Calu3 (cell line): ENCODE measurements around the gene LMLN. TPM values are rescaled to one million over a fixed set of nuclear protein-coding genes. Genes with fewer than 3 reads are reported as not detected.
"Not testable (repeated sequence)": the region's sequence is repeated elsewhere in the genome, so short reads cannot be mapped to it uniquely, and the experiment has no call there.

ENCODE experiments used
- Bru-seq: library from RNA; stranded (reverse); fragments of 400-500 nt; gene quantifications from one replicate; lab custom pipeline; 2021; lab: Mats Ljungman, UMichigan
- BruChase-seq, 2 experiments: library from RNA; stranded (reverse); fragments of 400-500 nt; gene quantifications; one replicate each; lab custom pipeline; 2021; lab: Mats Ljungman, UMichigan
- BruUV-seq: library from RNA; stranded (reverse); fragments of 400-500 nt; replicated peaks from 2 replicates; lab custom pipeline; 2021; lab: Mats Ljungman, UMichigan
- CTCF ChIA-PET: fragments of 300-600 bp; sonication (Branson Sonifier 250); formaldehyde crosslinking; loops from one replicate; lab custom pipeline; 2022; ENCODE audit warnings: antibody characterized with exemption; lab: Charles Lee
- DNase-seq: peaks from one replicate; pipeline ENCODE4 v3.0.0; 2022
- H3K27ac Mint-ChIP-seq: one replicate; pipeline ENCODE4 v1.8.0; 2022; ENCODE audit warnings: mixed read lengths; ENCODE audit not compliant: unreplicated experiment
- H3K27me3 Mint-ChIP-seq: one replicate; pipeline ENCODE4 v1.8.0; 2022; ENCODE audit warnings: mixed read lengths; ENCODE audit not compliant: unreplicated experiment
- H3K36me3 Mint-ChIP-seq: one replicate; pipeline ENCODE4 v1.8.0; 2022; ENCODE audit warnings: mild to moderate bottlenecking, moderate library complexity, mixed read lengths; ENCODE audit not compliant: insufficient read depth, unreplicated experiment
- H3K4me1 Mint-ChIP-seq: one replicate; pipeline ENCODE4 v1.8.0; 2022; ENCODE audit warnings: mild to moderate bottlenecking, low read depth, mixed read lengths; ENCODE audit not compliant: unreplicated experiment
- H3K4me3 Mint-ChIP-seq: one replicate; pipeline ENCODE4 v1.8.0; 2022; ENCODE audit warnings: mild to moderate bottlenecking, low read depth, moderate library complexity, mixed read lengths; ENCODE audit not compliant: unreplicated experiment
- H3K9me3 Mint-ChIP-seq: one replicate; pipeline ENCODE4 v1.8.0; 2022; ENCODE audit warnings: low read depth, mixed read lengths; ENCODE audit not compliant: unreplicated experiment
- CTCF ChIP-seq: fragments of 200-600 bp; IDR thresholded peaks from one replicate; pipeline ENCODE4 v1.8.0; 2022; ENCODE audit warnings: antibody characterized with exemption; ENCODE audit not compliant: unreplicated experiment
- intact Hi-C: fragments of 100-400 bp; cut with micrococcal nuclease; formaldehyde crosslinking; loops from one replicate; pipeline ENCODE4 v1.10.0; 2022; ENCODE audit not compliant: unreplicated experiment
- long read RNA-seq: library from polyadenylated mRNA; stranded (forward); transcript quantifications from one replicate; pipeline ENCODE4 v2.0.0, GENCODE V29; 2022
- total RNA-seq: library from RNA; stranded (reverse); gene quantifications from 2 replicates; pipeline ENCODE4 v1.2.3, GENCODE V29; 2022

The LMLN gene, protein sequence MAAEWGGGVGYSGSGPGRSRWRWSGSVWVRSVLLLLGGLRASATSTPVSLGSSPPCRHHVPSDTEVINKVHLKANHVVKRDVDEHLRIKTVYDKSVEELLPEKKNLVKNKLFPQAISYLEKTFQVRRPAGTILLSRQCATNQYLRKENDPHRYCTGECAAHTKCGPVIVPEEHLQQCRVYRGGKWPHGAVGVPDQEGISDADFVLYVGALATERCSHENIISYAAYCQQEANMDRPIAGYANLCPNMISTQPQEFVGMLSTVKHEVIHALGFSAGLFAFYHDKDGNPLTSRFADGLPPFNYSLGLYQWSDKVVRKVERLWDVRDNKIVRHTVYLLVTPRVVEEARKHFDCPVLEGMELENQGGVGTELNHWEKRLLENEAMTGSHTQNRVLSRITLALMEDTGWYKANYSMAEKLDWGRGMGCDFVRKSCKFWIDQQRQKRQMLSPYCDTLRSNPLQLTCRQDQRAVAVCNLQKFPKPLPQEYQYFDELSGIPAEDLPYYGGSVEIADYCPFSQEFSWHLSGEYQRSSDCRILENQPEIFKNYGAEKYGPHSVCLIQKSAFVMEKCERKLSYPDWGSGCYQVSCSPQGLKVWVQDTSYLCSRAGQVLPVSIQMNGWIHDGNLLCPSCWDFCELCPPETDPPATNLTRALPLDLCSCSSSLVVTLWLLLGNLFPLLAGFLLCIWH
- total RNA-seq (7.0 and 7.6 TPM in 2 replicates), Bru-seq, nascent RNA (percentile 42 among the genes with signal in this experiment), BruChase-seq, experiment 1, labeled RNA remaining after a 6-hour chase (percentile 46 among the genes with signal in this experiment), BruChase-seq, experiment 2, labeled RNA remaining after a 2-hour chase (percentile 43 among the genes with signal in this experiment)
- long read RNA-seq, partial matches to known transcripts = 1 of 1 reads
- long read RNA-seq, other reads (novel, unspliced or antisense) = 0 of 1 reads

GRCh38 chr3:197959891-197960693 lies at the start of gene LMLN:
TSS of gene LMLN (plus strand) at chr3:197960217. CDS start at chr3:197960246, 29 bp downstream.
- Mint-ChIP-seq H3K27me3 (no peaks in the 10 kb centered on the region), H3K4me1 (peaks cover 34% of the 10 kb centered on the region), H3K36me3 (peaks cover 49% of the 10 kb centered on the region), H3K9me3 (no peaks in the 10 kb centered on the region), H3K27ac (peak within 1 kb of the TSS; percentile 92), H3K4me3 (peak within 1 kb of the TSS; percentile 97)
- no TSS peak for BruUV-seq
- peak; percentile 96 for DNase-seq
- no peak for TF ChIP-seq CTCF
- CTCF ChIA-PET = no interaction called here
- intact Hi-C loops = no loop called here

- no peaks in the 10 kb centered on the region for H3K27me3 Mint-ChIP-seq
- no peaks in the 10 kb centered on the region for H3K36me3 Mint-ChIP-seq
- no peak for DNase-seq
- peaks cover 3% of the 10 kb centered on the region for H3K9me3 Mint-ChIP-seq
- intact Hi-C loops = no loop called here
- TF ChIP-seq CTCF = no peak
- no peaks in the 10 kb centered on the region for H3K4me1 Mint-ChIP-seq
- H3K4me3 Mint-ChIP-seq = no peak overlapping the region
- CTCF ChIA-PET = no interaction called here
- BruUV-seq = no TSS peak
- H3K27ac Mint-ChIP-seq = no peak overlapping the region
Measured at GRCh38 chr3:197912741-197913476, 47.1 kb upstream of the LMLN start.

DNA sequence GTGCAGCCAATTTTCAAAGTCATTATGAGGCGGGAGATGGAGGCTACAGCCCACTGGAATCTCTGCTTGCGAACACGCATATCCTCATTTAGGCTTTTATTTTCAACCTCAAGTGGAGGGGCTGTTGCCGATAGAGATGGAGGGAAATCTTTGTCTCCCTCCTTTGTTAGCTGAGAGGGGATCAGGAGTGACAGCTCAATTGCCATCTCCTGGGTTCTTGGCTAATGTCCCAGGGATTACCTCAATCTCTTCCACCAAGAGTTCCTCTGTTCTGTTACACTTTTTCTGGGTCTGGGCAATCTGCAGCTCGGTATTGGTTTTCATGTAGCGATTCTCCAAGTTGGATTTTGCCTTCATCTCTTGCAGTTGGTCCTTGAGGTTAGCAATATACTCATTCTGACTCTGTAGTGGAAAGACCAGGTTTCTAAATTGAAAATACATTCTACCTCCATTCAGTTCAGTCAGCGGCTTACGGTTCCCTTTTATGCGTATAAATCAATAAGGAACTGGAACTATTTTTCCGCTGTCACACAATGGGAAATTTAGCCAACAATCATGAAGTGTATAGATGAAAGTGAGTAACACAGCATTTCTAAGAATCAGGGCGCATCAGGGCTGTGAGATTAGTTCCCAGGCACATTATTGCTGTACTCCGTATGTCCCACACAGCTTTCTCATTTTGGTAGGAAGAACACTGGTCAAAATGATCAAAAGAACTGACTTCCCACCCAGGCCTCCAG lies 46.2 kb upstream of the LMLN start:
- BruUV-seq = no TSS peak
- Mint-ChIP-seq H3K27me3 (no peaks in the 10 kb centered on the region), H3K4me1 (no peaks in the 10 kb centered on the region), H3K9me3 (peaks cover 3% of the 10 kb centered on the region), H3K36me3 (no peaks in the 10 kb centered on the region), H3K27ac (no peak overlapping the region), H3K4me3 (no peak overlapping the region)
- no peak for TF ChIP-seq CTCF
- intact Hi-C loops = no loop called here
- CTCF ChIA-PET = no interaction called here
- DNase-seq = no peak

DNA sequence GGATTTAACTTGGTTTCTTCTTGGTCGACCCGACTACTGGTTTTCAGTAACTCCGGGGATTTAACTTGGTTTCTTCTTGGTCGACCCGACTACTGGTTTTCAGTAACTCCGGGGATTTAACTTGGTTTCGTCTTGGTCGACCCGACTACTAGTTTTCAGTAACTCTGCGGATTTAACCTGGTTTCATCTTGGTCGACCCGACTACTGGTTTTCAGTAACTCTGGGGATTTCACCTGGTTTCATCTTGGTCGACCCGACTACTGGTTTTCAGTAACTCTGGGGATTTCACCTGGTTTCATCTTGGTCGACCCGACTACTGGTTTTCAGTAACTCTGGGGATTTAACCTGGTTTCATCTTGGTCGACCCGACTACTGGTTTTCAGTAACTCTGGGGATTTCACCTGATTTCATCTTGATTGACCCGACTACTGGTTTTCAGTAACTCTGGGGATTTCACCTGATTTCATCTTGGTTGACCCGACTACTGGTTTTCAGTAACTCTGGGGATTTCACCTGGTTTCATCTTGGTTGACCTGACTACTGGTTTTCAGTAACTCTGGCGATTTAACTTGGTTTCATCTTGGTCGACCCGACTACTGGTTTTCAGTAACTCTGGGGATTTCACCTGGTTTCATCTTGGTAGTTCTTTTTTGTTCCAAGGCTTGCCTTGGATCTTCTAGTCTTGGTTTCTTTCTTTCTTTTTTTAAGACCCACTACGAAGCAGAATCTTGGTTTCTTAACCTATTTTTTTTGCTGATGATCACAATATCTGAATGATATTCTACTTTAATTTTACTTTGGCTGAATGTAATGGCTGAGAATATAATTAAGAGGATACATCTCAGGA lies 38.4 kb upstream of the LMLN start:
- BruUV-seq, H3K27ac Mint-ChIP-seq, H3K27me3 Mint-ChIP-seq, H3K36me3 Mint-ChIP-seq, intact Hi-C loops, H3K9me3 Mint-ChIP-seq, H3K4me1 Mint-ChIP-seq, H3K4me3 Mint-ChIP-seq, DNase-seq, CTCF ChIA-PET: not testable (repeated sequence)
